ENCODE results near the gene UNC5B.

DNA sequence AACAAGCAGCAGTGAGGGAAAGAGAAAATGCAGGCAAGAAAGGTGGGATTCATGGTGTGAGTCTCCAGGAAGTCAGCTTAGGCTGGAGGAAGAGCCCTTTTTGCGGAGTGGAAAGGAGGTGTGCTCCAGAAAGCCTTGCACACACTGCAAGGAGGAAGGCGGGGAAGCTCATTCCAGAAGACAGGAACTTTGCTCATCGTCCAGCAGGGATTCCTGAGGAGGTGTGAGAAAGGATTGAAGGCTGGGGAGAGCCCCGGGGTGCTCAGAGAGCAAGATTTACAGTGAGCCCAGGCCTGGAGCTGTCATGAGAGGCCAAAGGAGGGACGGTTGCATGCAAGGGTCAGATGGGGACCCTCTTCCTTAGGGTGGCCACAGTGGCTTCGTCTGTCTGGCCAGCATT, 124.3 kb downstream of the UNC5B start:
- TF ChIP-seq EP300 (IDR thresholded peaks at IDR 0.05) = no peak
- TF ChIP-seq POLR2A (IDR thresholded peaks at IDR 0.05) = no peak
- TF ChIP-seq, protein P1, sequence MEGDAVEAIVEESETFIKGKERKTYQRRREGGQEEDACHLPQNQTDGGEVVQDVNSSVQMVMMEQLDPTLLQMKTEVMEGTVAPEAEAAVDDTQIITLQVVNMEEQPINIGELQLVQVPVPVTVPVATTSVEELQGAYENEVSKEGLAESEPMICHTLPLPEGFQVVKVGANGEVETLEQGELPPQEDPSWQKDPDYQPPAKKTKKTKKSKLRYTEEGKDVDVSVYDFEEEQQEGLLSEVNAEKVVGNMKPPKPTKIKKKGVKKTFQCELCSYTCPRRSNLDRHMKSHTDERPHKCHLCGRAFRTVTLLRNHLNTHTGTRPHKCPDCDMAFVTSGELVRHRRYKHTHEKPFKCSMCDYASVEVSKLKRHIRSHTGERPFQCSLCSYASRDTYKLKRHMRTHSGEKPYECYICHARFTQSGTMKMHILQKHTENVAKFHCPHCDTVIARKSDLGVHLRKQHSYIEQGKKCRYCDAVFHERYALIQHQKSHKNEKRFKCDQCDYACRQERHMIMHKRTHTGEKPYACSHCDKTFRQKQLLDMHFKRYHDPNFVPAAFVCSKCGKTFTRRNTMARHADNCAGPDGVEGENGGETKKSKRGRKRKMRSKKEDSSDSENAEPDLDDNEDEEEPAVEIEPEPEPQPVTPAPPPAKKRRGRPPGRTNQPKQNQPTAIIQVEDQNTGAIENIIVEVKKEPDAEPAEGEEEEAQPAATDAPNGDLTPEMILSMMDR (IDR thresholded peaks at IDR 0.05) = no peak
- no peak for TF ChIP-seq POLR2AphosphoS5 (IDR thresholded peaks at IDR 0.05)

Measured in upper lobe of left lung (tissue), 4 donors.